ENCODE measurements around the gene RPL18.

The RPL18 gene

DNA sequence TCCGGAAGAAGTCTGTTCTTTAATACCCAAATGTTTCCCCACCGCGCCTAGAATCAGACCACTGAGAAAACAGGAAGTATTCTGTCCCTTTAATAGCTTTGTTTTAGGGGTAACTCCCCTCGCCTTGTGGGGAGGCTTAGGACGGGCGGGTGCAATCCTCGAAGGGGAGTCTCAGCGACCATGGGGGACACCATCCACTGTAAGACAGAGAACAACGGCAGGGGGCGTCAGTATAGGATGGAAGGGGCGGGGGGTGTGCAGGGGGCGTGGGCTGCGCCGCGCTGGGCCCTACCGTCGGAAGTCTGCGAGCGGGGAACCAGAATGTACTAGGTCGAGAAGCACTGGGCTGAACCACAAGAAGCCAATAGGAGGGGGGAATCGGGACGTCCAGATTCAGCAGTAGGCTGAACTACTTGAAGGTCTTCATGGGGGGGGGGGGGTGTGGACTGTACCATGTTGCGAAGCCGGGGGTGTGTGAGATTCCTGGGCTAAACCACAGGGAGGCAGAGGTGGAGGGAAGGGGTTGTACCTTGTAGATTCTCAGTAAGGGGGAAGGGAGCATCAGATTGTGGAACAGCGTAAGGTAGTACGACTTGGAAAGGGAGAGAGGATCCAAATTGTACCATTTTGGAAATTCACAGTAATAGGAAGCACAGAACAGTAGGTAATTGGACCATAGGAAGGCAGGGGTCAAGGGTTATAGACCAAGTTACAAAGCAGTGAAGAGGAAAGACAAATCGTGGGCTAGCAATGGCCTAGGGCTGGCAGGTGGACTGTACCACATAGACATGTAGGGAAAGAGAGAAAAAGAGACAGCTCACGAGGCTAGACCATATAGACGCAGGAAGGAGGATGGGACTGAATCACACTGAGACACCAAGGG, 19.2 kb upstream of the RPL18 start (continued):
- TF ChIP-seq, protein P1, sequence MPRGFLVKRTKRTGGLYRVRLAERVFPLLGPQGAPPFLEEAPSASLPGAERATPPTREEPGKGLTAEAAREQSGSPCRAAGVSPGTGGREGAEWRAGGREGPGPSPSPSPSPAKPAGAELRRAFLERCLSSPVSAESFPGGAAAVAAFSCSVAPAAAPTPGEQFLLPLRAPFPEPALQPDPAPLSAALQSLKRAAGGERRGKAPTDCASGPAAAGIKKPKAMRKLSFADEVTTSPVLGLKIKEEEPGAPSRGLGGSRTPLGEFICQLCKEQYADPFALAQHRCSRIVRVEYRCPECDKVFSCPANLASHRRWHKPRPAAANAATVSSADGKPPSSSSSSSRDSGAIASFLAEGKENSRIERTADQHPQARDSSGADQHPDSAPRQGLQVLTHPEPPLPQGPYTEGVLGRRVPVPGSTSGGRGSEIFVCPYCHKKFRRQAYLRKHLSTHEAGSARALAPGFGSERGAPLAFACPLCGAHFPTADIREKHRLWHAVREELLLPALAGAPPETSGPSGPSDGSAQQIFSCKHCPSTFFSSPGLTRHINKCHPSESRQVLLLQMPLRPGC (tag by site-specific recombination; IDR thresholded peaks at IDR 0.05): no peak
- TF ChIP-seq RBAK (tag by site-specific recombination; IDR thresholded peaks at IDR 0.05) (0 out of 2 replicates have a peak, but pooled peaks have one; percentile 11), ZNF677 (tag by site-specific recombination; IDR thresholded peaks at IDR 0.05) (no peak), SCRT2 (tag by site-specific recombination; IDR thresholded peaks at IDR 0.05) (0 out of 2 replicates have a peak, but pooled peaks have one; percentile 23), ZNF169 (tag by site-specific recombination; IDR thresholded peaks at IDR 0.05) (peak; percentile 52; the same call in 1 of the 2 replicates), SP3 (tag by site-specific recombination; IDR thresholded peaks at IDR 0.05) (no peak), ZNF654 (tag by site-specific recombination; IDR thresholded peaks at IDR 0.05; ENCODE audit: low read depth) (no peak), ZNF423 (tag by site-specific recombination; IDR thresholded peaks at IDR 0.05) (no peak), ZNF121 (tag by site-specific recombination; IDR thresholded peaks at IDR 0.05) (peak; percentile 39; the same call in 1 of the 2 replicates), ZNF311 (tag by site-specific recombination; IDR thresholded peaks at IDR 0.05; ENCODE audit: borderline replicate concordance) (no peak), ZFHX2 (tag by site-specific recombination; conservative IDR thresholded peaks at IDR 0.05) (peak; percentile 26), ZNF335 (tag by site-specific recombination; conservative IDR thresholded peaks at IDR 0.05) (peak; percentile 55), ZNF239 (tag by site-specific recombination; IDR thresholded peaks at IDR 0.05) (no peak), ZNF341 (tag by site-specific recombination; IDR thresholded peaks at IDR 0.05; ENCODE audit: low read depth) (peak; percentile 43), ZNF324 (tag by site-specific recombination; IDR thresholded peaks at IDR 0.05) (0 out of 2 replicates have a peak, but pooled peaks have one; percentile 18), ZSCAN30 (tag by site-specific recombination; IDR thresholded peaks at IDR 0.05) (0 out of 2 replicates have a peak, but pooled peaks have one; percentile 7), ZNF223 (tag by site-specific recombination; IDR thresholded peaks at IDR 0.05) (no peak), ZBTB8A (tag by site-specific recombination; IDR thresholded peaks at IDR 0.05) (no peak), ZNF174 (tag by site-specific recombination; IDR thresholded peaks at IDR 0.05) (no peak), ZNF292 (tag by site-specific recombination; IDR thresholded peaks at IDR 0.05; ENCODE audit: borderline replicate concordance, low read depth) (no peak), SCRT1 (tag by site-specific recombination; IDR thresholded peaks at IDR 0.05; ENCODE audit: borderline replicate concordance) (0 out of 2 replicates have a peak, but pooled peaks have one; percentile 12), ZNF660 (tag by site-specific recombination; IDR thresholded peaks at IDR 0.05) (no peak), ZFP37 (tag by site-specific recombination; IDR thresholded peaks at IDR 0.05) (peak; percentile 55; the same call in 1 of the 2 replicates), ZNF514 (tag by site-specific recombination; IDR thresholded peaks at IDR 0.05) (no peak), KLF8 (tag by site-specific recombination; IDR thresholded peaks at IDR 0.05) (no peak), ZNF501 (tag by site-specific recombination; IDR thresholded peaks at IDR 0.05) (peak; percentile 16; the same call in 1 of the 2 replicates), GLI4 (tag by site-specific recombination; IDR thresholded peaks at IDR 0.05) (0 out of 2 replicates have a peak, but pooled peaks have one; percentile 51), GFI1B (tag by site-specific recombination; IDR thresholded peaks at IDR 0.05) (0 out of 2 replicates have a peak, but pooled peaks have one; percentile 14)
- TF ChIP-seq, protein P2, sequence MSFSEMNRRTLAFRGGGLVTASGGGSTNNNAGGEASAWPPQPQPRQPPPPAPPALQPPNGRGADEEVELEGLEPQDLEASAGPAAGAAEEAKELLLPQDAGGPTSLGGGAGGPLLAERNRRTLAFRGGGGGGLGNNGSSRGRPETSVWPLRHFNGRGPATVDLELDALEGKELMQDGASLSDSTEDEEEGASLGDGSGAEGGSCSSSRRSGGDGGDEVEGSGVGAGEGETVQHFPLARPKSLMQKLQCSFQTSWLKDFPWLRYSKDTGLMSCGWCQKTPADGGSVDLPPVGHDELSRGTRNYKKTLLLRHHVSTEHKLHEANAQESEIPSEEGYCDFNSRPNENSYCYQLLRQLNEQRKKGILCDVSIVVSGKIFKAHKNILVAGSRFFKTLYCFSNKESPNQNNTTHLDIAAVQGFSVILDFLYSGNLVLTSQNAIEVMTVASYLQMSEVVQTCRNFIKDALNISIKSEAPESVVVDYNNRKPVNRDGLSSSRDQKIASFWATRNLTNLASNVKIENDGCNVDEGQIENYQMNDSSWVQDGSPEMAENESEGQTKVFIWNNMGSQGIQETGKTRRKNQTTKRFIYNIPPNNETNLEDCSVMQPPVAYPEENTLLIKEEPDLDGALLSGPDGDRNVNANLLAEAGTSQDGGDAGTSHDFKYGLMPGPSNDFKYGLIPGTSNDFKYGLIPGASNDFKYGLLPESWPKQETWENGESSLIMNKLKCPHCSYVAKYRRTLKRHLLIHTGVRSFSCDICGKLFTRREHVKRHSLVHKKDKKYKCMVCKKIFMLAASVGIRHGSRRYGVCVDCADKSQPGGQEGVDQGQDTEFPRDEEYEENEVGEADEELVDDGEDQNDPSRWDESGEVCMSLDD (tag by site-specific recombination; IDR thresholded peaks at IDR 0.05): no peak; the same call in 1 of the 2 replicates
- TF ChIP-seq, protein P3, sequence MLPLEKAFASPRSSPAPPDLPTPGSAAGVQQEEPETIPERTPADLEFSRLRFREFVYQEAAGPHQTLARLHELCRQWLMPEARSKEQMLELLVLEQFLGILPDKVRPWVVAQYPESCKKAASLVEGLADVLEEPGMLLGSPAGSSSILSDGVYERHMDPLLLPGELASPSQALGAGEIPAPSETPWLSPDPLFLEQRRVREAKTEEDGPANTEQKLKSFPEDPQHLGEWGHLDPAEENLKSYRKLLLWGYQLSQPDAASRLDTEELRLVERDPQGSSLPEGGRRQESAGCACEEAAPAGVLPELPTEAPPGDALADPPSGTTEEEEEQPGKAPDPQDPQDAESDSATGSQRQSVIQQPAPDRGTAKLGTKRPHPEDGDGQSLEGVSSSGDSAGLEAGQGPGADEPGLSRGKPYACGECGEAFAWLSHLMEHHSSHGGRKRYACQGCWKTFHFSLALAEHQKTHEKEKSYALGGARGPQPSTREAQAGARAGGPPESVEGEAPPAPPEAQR (tag by site-specific recombination; IDR thresholded peaks at IDR 0.05): peak; percentile 34; the same call in 1 of the 2 replicates
- TF ChIP-seq, protein P4, sequence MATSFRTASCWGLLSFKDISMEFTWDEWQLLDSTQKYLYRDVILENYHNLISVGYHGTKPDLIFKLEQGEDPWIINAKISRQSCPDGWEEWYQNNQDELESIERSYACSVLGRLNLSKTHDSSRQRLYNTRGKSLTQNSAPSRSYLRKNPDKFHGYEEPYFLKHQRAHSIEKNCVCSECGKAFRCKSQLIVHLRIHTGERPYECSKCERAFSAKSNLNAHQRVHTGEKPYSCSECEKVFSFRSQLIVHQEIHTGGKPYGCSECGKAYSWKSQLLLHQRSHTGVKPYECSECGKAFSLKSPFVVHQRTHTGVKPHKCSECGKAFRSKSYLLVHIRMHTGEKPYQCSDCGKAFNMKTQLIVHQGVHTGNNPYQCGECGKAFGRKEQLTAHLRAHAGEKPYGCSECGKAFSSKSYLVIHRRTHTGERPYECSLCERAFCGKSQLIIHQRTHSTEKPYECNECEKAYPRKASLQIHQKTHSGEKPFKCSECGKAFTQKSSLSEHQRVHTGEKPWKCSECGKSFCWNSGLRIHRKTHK (tag by site-specific recombination; IDR thresholded peaks at IDR 0.05): no peak

Data from HEK293 (cell line).